Transverse colon (tissue), 3 donors: ENCODE data around the gene KRTAP9-4.

Experiments
- EP300 ChIP-seq: sonication (generic); formaldehyde crosslinking; IDR thresholded peaks from one replicate; pipeline ENCODE4 v1.6.1; 2017; ENCODE audit warnings: antibody characterized with exemption, low read depth
- TF ChIP-seq, protein P1 (sequence below), 5 experiments: fragments of 200-600 bp in 3 of 5; fragments of 450-650 bp in 2 of 5; sonication (generic) in 3 of 5; IDR thresholded peaks; 1 replicate in 2 of 5; 2 replicates in 3 of 5; pipeline ENCODE4 v1.5.1; 2016 to 2017; ENCODE audit warnings: antibody characterized with exemption in 5 of 5, inconsistent platforms in 3 of 5, mild to moderate bottlenecking in 2 of 5, moderate library complexity in 1 of 5

DNA sequence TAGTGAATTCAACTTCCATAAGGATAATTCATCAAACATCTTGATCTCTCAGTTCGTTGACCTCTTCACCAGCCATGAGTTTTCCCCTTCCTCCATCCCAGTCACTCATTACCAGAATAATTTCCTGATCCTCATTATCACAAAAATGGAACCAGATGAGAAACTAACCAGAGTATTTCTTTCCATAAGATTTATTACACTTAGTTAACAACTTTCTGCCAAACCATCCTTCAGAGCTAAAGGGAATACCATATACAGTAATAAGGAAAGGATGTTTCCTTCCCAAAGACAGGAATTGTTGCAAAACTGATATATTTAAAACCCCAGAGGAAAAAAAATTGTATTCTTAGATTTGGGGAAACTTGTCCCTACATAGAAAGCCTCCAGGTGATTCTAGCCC lies 44.5 kb downstream of the KRTAP9-4 start:
- TF ChIP-seq, protein P1, sequence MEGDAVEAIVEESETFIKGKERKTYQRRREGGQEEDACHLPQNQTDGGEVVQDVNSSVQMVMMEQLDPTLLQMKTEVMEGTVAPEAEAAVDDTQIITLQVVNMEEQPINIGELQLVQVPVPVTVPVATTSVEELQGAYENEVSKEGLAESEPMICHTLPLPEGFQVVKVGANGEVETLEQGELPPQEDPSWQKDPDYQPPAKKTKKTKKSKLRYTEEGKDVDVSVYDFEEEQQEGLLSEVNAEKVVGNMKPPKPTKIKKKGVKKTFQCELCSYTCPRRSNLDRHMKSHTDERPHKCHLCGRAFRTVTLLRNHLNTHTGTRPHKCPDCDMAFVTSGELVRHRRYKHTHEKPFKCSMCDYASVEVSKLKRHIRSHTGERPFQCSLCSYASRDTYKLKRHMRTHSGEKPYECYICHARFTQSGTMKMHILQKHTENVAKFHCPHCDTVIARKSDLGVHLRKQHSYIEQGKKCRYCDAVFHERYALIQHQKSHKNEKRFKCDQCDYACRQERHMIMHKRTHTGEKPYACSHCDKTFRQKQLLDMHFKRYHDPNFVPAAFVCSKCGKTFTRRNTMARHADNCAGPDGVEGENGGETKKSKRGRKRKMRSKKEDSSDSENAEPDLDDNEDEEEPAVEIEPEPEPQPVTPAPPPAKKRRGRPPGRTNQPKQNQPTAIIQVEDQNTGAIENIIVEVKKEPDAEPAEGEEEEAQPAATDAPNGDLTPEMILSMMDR (IDR thresholded peaks at IDR 0.05), result no peak
- no peak for TF ChIP-seq EP300
